ENCODE results near the gene UCN2.

Gene UCN2

GRCh38 chr3:48548126-48548525, 15.5 kb downstream of the UCN2 start:
- H3K4me3 ChIP-seq (ENCODE audit: low read depth, low read length), result no peak overlapping the region
- no peak for TF ChIP-seq CTCF (IDR thresholded peaks at IDR 0.05; ENCODE audit: low read depth, low read length)

GRCh38 chr3:48546203-48546829, 17.3 kb downstream of the UCN2 start:
- no peak for TF ChIP-seq CTCF (IDR thresholded peaks at IDR 0.05; ENCODE audit: low read depth, low read length)

GRCh38 chr3:48544141-48544540, 19.4 kb downstream of the UCN2 start:
- no peak for TF ChIP-seq CTCF (IDR thresholded peaks at IDR 0.05; ENCODE audit: low read depth, low read length)
- H3K4me3 ChIP-seq (ENCODE audit: low read depth, low read length), result no peak overlapping the region

More at GRCh38 chr3:48546203-48546829, 17.3 kb downstream of the UCN2 start:
- no peak overlapping the region for H3K4me3 ChIP-seq (ENCODE audit: low read depth, low read length)

GRCh38 chr3:48543271-48543866, 20.2 kb downstream of the UCN2 start:
- H3K4me3 ChIP-seq (ENCODE audit: low read depth, low read length), result no peak overlapping the region
- no peak for TF ChIP-seq CTCF (IDR thresholded peaks at IDR 0.05; ENCODE audit: low read depth, low read length)

GRCh38 chr3:48538451-48538850, 25.1 kb downstream of the UCN2 start:
- no peak overlapping the region for H3K4me3 ChIP-seq (ENCODE audit: low read depth, low read length)
- no peak for TF ChIP-seq CTCF (IDR thresholded peaks at IDR 0.05; ENCODE audit: low read depth, low read length)

GRCh38 chr3:48536785-48537184, 26.8 kb downstream of the UCN2 start:
- H3K4me3 ChIP-seq (ENCODE audit: low read depth, low read length), result no peak overlapping the region
- TF ChIP-seq CTCF (IDR thresholded peaks at IDR 0.05; ENCODE audit: low read depth, low read length), result no peak

GRCh38 chr3:48536116-48536515, 27.5 kb downstream of the UCN2 start:
- no peak overlapping the region for H3K4me3 ChIP-seq (ENCODE audit: low read depth, low read length)
- no peak for TF ChIP-seq CTCF (IDR thresholded peaks at IDR 0.05; ENCODE audit: low read depth, low read length)
